Bone marrow (tissue), 2 donors: Measurements from ENCODE around the gene SLC35E3.

Experiments
- DNase-seq, 2 donors: peaks; one replicate each; lab custom pipeline; 2025; lab: John Stamatoyannopoulos, UW

The SLC35E3 gene

GRCh38 chr12:68771223-68771925 lies 25.4 kb downstream of the SLC35E3 start:
- DNase-seq: no peak

GRCh38 chr12:68772714-68773113 lies 26.7 kb downstream of the SLC35E3 start:
- DNase-seq: no peak

GRCh38 chr12:68773582-68773981 lies 27.6 kb downstream of the SLC35E3 start:
- no peak for DNase-seq

GRCh38 chr12:68775121-68775630 lies 29.2 kb downstream of the SLC35E3 start:
- no peak for DNase-seq

- no peak for DNase-seq
Observed at GRCh38 chr12:68776976-68777610, 31.1 kb downstream of the SLC35E3 start.

GRCh38 chr12:68779280-68779679 lies 33.3 kb downstream of the SLC35E3 start:
- no peak for DNase-seq

- DNase-seq: no peak
Observed at GRCh38 chr12:68780731-68781130, 34.8 kb downstream of the SLC35E3 start.

- no peak for DNase-seq
Observed at GRCh38 chr12:68781728-68782127, 35.8 kb downstream of the SLC35E3 start.

- peak in 1 of 2 donors; percentile 13 for DNase-seq
Observed at GRCh38 chr12:68784015-68784414, 38.0 kb downstream of the SLC35E3 start.

- no peak for DNase-seq
Observed at GRCh38 chr12:68785358-68785757, 39.4 kb downstream of the SLC35E3 start.

- DNase-seq: no peak
Observed at GRCh38 chr12:68785823-68786222, 39.8 kb downstream of the SLC35E3 start.

- no peak for DNase-seq
Observed at GRCh38 chr12:68786929-68787328, 41.0 kb downstream of the SLC35E3 start.

- no peak for DNase-seq
Observed at GRCh38 chr12:68788554-68789143, 42.7 kb downstream of the SLC35E3 start.

GRCh38 chr12:68789144-68789878 lies 43.3 kb downstream of the SLC35E3 start:
- no peak for DNase-seq

- no peak for DNase-seq
Observed at GRCh38 chr12:68790081-68790951, 44.3 kb downstream of the SLC35E3 start.

- DNase-seq: no peak
Observed at GRCh38 chr12:68790952-68791234, 44.9 kb downstream of the SLC35E3 start.

GRCh38 chr12:68791897-68792481 lies 46.0 kb downstream of the SLC35E3 start:
- no peak for DNase-seq

- DNase-seq: peak in 1 of 2 donors; percentile 27
Observed at GRCh38 chr12:68792952-68793351, 47.0 kb downstream of the SLC35E3 start.

- no peak for DNase-seq
Observed at GRCh38 chr12:68793436-68793835, 47.5 kb downstream of the SLC35E3 start.

GRCh38 chr12:68793975-68794652 lies 48.1 kb downstream of the SLC35E3 start:
- no peak for DNase-seq
